Sigmoid colon (tissue), 4 donors: ENCODE data around the gene PREX1.

Source experiments
- POLR2A ChIP-seq, 2 donors: fragments of 450-650 bp; IDR thresholded peaks; one replicate each; pipeline ENCODE4 v1.6.1; 2016; ENCODE audit warnings: antibody characterized with exemption in 2 of 2, mild to moderate bottlenecking in 2 of 2, moderate library complexity in 2 of 2
- POLR2AphosphoS5 ChIP-seq, 4 donors: sonication (generic); formaldehyde crosslinking; IDR thresholded peaks; one replicate each; pipeline ENCODE4 v1.6.1; 2017; ENCODE audit warnings: antibody characterized with exemption in 4 of 4
- TF ChIP-seq, protein P1 (sequence below), 4 experiments: fragments of 450-650 bp in 3 of 4; fragments of 200-600 bp in 1 of 4; IDR thresholded peaks; one replicate each; pipeline ENCODE4 v1.5.1; 2016 to 2019; ENCODE audit warnings: antibody characterized with exemption in 4 of 4, mild to moderate bottlenecking in 3 of 4, moderate library complexity in 2 of 4

DNA sequence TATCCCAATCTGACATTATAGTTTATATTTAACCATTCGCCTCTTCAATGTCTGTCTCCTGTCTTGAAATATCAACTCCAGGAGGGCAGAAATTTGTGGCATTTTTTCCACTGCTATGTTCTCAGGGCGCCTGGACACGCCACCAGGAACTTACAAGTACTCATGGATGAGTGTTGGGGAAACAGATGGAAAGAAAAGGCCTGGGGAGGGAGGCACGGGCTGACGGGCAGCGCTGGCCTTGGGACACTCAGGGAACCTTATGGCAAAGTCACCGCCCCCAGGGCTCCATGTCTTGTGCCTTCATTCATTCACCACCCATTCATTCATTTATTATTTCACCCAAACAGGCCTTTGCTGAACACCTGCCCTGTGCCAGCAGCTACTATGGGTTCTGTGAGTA is 222.9 kb downstream of the PREX1 start:
- TF ChIP-seq, protein P1, sequence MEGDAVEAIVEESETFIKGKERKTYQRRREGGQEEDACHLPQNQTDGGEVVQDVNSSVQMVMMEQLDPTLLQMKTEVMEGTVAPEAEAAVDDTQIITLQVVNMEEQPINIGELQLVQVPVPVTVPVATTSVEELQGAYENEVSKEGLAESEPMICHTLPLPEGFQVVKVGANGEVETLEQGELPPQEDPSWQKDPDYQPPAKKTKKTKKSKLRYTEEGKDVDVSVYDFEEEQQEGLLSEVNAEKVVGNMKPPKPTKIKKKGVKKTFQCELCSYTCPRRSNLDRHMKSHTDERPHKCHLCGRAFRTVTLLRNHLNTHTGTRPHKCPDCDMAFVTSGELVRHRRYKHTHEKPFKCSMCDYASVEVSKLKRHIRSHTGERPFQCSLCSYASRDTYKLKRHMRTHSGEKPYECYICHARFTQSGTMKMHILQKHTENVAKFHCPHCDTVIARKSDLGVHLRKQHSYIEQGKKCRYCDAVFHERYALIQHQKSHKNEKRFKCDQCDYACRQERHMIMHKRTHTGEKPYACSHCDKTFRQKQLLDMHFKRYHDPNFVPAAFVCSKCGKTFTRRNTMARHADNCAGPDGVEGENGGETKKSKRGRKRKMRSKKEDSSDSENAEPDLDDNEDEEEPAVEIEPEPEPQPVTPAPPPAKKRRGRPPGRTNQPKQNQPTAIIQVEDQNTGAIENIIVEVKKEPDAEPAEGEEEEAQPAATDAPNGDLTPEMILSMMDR (IDR thresholded peaks at IDR 0.05) = no peak
- TF ChIP-seq POLR2A (IDR thresholded peaks at IDR 0.05) (no peak), POLR2AphosphoS5 (IDR thresholded peaks at IDR 0.05) (no peak)
